Chondrocyte (in vitro differentiated cells): ENCODE measurements around the gene EIPR1. TPM values are rescaled to one million over a fixed set of nuclear protein-coding genes. Genes with fewer than 3 reads are reported as not detected.

Source experiments
- DNase-seq: peaks from one replicate; pipeline ENCODE4 v3.0.0; 2021; ENCODE audit warnings: mixed read lengths, low spot score
- H3K27ac Mint-ChIP-seq: one replicate; pipeline ENCODE4 v1.8.0; 2021; ENCODE audit warnings: mild to moderate bottlenecking, moderate library complexity, mixed read lengths; ENCODE audit not compliant: unreplicated experiment
- H3K27me3 Mint-ChIP-seq: 2 replicates; pipeline ENCODE4 v1.8.0; 2021; ENCODE audit warnings: low read depth, mixed read lengths
- H3K36me3 Mint-ChIP-seq: 2 replicates; pipeline ENCODE4 v1.8.0; 2021; ENCODE audit warnings: low read depth, mixed read lengths
- H3K4me1 Mint-ChIP-seq: 2 replicates; pipeline ENCODE4 v1.8.0; 2021; ENCODE audit warnings: low read depth, mild to moderate bottlenecking, mixed read lengths
- H3K4me3 Mint-ChIP-seq: one replicate; pipeline ENCODE4 v1.8.0; 2021; ENCODE audit warnings: mild to moderate bottlenecking, moderate library complexity, mixed read lengths; ENCODE audit not compliant: unreplicated experiment
- H3K9me3 Mint-ChIP-seq: 2 replicates; pipeline ENCODE4 v1.8.0; 2021; ENCODE audit warnings: low read depth, mixed read lengths
- CTCF ChIP-seq: fragments of 200-600 bp; sonication (generic); IDR thresholded peaks from 2 replicates; pipeline ENCODE4 v1.5.0; 2021; ENCODE audit warnings: antibody characterized with exemption, mild to moderate bottlenecking, moderate library complexity
- total RNA-seq: library from RNA; stranded (reverse); gene quantifications from 3 replicates; pipeline ENCODE4 v1.2.1, GENCODE V29; 2021

EIPR1 gene
- total RNA-seq, 1 donor from 2014 or later: 18.2 TPM

DNA sequence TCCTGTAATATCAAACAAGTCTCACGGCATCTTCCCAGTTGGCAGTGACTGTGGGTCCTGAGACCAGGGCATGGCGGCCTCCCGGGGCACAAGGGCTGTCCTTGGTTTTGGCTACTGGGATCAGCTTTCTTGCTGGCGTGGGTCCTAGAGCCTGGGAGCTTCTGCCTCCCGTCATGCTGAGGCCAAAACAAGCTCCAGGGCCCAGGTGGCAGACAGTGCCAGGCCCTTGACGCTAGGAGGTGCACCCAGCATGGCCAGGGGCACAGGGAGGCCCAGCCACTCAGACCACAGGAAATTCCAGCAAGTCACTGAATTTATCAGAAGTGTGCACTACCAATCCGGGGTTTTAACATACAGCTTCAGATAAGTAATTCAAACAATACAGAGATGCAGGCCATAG lies 184.7 kb downstream of the EIPR1 start:
- H3K27ac Mint-ChIP-seq: no peak overlapping the region
- TF ChIP-seq CTCF: no peak
- no peaks in the 10 kb centered on the region for H3K4me1 Mint-ChIP-seq
- no peak for DNase-seq
- H3K9me3 Mint-ChIP-seq: no peaks in the 10 kb centered on the region
- no peak overlapping the region for H3K4me3 Mint-ChIP-seq
- peaks cover 8% of the 10 kb centered on the region for H3K36me3 Mint-ChIP-seq
- no peaks in the 10 kb centered on the region for H3K27me3 Mint-ChIP-seq

- Mint-ChIP-seq H3K4me3 (no peak overlapping the region), H3K36me3 (peaks cover 8% of the 10 kb centered on the region), H3K9me3 (no peaks in the 10 kb centered on the region), H3K27ac (no peak overlapping the region), H3K4me1 (no peaks in the 10 kb centered on the region), H3K27me3 (no peaks in the 10 kb centered on the region)
- DNase-seq: no peak
- TF ChIP-seq CTCF: no peak
These were observed 185.3 kb downstream of the EIPR1 start for GRCh38 chr2:3192281-3192818.

GRCh38 chr2:3189961-3190360 lies 187.7 kb downstream of the EIPR1 start:
- no peaks in the 10 kb centered on the region for H3K27me3 Mint-ChIP-seq
- H3K4me3 Mint-ChIP-seq: no peak overlapping the region
- H3K36me3 Mint-ChIP-seq: peaks cover 12% of the 10 kb centered on the region
- no peaks in the 10 kb centered on the region for H3K9me3 Mint-ChIP-seq
- TF ChIP-seq CTCF: no peak
- H3K4me1 Mint-ChIP-seq: no peaks in the 10 kb centered on the region
- no peak overlapping the region for H3K27ac Mint-ChIP-seq
- no peak for DNase-seq

- Mint-ChIP-seq H3K4me1 (no peaks in the 10 kb centered on the region), H3K27ac (no peak overlapping the region), H3K9me3 (no peaks in the 10 kb centered on the region), H3K4me3 (no peak overlapping the region), H3K36me3 (peaks cover 12% of the 10 kb centered on the region), H3K27me3 (no peaks in the 10 kb centered on the region)
- no peak for TF ChIP-seq CTCF
- DNase-seq: no peak
These were observed 188.5 kb downstream of the EIPR1 start for GRCh38 chr2:3189076-3189591.

DNA sequence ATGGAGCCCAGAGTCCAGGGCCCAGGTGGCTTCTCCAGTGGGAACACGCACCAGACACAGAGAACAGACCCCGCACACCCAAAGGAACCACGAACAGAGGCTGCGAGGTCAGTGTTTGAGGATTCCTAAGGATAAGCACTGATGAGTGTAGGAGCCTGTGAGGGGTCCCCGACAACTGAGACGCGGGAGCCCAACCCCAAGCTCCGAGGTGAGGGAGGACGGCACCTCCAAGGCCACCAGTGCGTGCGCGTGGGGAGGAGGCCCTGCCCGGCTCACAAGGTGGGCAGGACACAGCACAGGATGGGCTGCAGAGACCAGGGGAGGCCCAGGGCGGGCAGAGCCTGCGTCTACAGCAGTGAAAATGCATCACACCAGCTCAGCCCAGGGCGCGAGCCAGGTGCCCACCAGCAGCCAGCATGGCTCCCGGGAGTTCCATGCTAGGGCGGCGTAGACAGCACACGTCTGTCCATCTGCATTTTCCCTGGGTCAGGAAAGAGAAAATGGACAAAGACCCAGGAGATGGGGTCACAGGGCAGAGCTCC lies 189.1 kb downstream of the EIPR1 start:
- no peaks in the 10 kb centered on the region for H3K9me3 Mint-ChIP-seq
- no peaks in the 10 kb centered on the region for H3K4me1 Mint-ChIP-seq
- H3K36me3 Mint-ChIP-seq: peaks cover 12% of the 10 kb centered on the region
- DNase-seq: no peak
- TF ChIP-seq CTCF: no peak
- H3K27me3 Mint-ChIP-seq: no peaks in the 10 kb centered on the region
- no peak overlapping the region for H3K4me3 Mint-ChIP-seq
- H3K27ac Mint-ChIP-seq: no peak overlapping the region
